GM10248 (cell line): ENCODE data around the gene SLC25A21.
"Not testable (repeated sequence)": the region's sequence is repeated elsewhere in the genome, so short reads cannot be mapped to it uniquely, and the experiment has no call there.

Source experiments
- CTCF ChIA-PET: fragments of 300-600 bp; sonication (Branson Sonifier 250); formaldehyde crosslinking; extraction: SDS; loops from one replicate; lab custom pipeline; 2021; ENCODE audit warnings: antibody characterized with exemption; lab: Yijun Ruan, JAX
- POLR2A ChIA-PET: fragments of 350-650 bp; sonication (Branson Sonifier 250); formaldehyde crosslinking; extraction: SDS; loops from one replicate; lab custom pipeline; 2020; ENCODE audit warnings: antibody characterized with exemption; lab: Yijun Ruan, JAX
- DNase-seq: peaks from one replicate; pipeline ENCODE4 v3.0.0; 2012; ENCODE audit errors: extremely low spot score
- CTCF ChIP-seq: IDR thresholded peaks from 2 replicates; pipeline ENCODE4 v1.5.1; 2012; ENCODE audit warnings: mild to moderate bottlenecking, low read depth; ENCODE audit errors: extremely low read depth, missing control alignments, control extremely low read depth

The SLC25A21 gene

DNA sequence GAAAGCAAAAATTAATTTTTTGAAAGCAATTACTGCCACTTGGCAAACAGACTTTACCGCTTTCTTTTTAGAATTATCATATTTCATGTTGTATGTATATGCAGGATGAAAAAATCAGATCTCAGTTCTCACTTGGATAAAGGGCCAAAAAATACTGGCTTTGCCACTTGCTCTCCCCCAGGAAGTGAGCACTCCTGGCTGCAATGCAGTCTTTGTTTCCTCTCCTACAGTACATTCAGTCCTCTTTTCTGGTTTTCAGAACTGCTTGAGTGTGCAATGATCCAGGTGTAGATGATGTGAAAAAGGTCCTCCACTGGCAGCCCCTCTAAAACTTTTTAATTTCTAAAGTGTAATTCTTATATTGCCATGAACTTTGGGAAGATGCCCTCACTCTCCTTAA, 183.4 kb downstream of the SLC25A21 start:
- ChIA-PET POLR2A (no interaction called here), CTCF (no interaction called here)
- no peak for DNase-seq
- TF ChIP-seq CTCF = no peak

- no peak for TF ChIP-seq CTCF
- no peak for DNase-seq
- ChIA-PET POLR2A (no interaction called here), CTCF (no interaction called here)
Observed at GRCh38 chr14:36988568-36988967, 183.8 kb downstream of the SLC25A21 start.

- ChIA-PET POLR2A (no interaction called here), CTCF (no interaction called here)
- DNase-seq = no peak
- TF ChIP-seq CTCF = no peak
Observed at GRCh38 chr14:36986407-36986806, 186.0 kb downstream of the SLC25A21 start.

DNA sequence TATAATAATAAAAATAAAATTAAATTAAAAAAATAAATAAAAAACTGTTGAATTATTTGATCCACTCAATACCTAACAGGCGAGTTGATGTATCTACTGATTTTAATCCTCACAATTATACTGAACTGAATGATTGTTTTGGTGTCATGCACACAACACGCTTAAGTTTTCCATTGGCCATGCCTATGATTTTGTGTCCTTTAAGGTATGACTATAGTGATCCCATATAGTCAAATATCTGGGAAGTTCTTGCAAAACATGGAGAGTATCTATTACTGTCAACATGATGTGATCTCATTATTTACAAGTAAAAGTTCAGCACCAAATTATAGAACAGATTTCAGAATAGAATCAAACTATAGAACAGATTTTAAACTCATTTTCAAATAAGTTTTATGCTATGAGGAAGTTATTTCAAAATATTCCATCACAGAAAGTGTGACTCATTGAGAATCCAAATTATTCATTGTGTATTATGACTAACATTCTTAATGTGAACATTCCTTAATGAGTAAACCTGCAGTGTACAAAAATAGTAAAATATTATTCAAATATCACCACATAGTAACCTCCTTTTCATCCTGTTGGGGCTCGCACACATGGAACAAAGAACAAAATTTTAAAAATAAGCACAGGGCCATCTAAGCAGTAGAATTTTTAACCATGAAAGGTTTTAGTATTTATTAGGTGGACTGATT, 190.4 kb downstream of the SLC25A21 start:
- ChIA-PET CTCF (no interaction called here), POLR2A (no interaction called here)
- TF ChIP-seq CTCF = no peak
- DNase-seq = no peak

DNA sequence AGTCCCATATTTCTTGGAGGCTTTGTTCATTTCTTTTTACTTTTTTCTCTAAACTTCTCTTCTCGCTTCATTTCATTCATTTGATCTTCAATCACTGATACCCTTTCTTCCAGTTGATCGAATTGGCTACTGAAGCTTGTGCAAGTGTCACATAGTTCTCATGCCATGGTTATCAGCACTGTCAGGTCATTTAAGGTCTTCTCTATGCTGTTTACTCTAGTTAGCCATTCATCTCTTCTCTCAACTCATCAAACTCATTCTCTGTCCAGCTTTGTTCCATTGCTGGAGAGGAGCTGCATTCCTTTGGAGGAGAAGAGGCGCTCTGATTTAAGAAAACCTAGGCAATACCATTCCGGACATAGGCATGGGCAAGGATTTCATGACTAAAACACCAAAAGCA, 192.0 kb downstream of the SLC25A21 start:
- CTCF ChIA-PET, DNase-seq, POLR2A ChIA-PET: not testable (repeated sequence)

DNA sequence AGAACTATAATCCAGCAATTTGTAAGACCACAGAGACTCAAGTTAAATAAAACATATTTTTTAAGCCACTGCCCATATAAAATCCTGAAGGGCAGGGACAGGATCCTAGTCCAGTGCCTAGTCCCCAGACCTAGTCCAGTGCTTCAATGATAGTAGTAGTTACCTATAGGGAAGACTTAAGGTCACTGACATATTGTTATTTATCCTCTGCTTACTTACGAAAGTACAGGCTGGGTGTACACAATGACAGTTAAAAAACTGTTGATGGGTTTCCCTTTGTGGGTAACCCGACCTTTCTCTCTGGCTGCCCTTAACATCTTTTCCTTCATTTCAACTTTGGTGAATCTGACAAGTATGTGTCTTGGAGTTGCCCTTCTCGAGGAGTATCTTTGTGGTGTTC, 192.5 kb downstream of the SLC25A21 start:
- POLR2A ChIA-PET = no interaction called here

More for the DNA sequence above, 192.5 kb downstream of the SLC25A21 start:
- no peak for DNase-seq
- TF ChIP-seq CTCF = no peak
- CTCF ChIA-PET = no interaction called here
